ENCODE data around the gene CNTNAP2.

- no peak for TF ChIP-seq POLR2AphosphoS5 (IDR thresholded peaks at IDR 0.05; ENCODE audit: low read depth, low read length)
- no peak for TF ChIP-seq CTCF (IDR thresholded peaks at IDR 0.05)
- no peak for TF ChIP-seq REST (IDR thresholded peaks at IDR 0.05; ENCODE audit: insufficient read depth in 1 of 2, low read depth in 2 of 2, low read length in 1 of 2)
- TF ChIP-seq SIN3A (IDR thresholded peaks at IDR 0.05; ENCODE audit: borderline replicate concordance, insufficient read depth, low read depth, low read length): no peak
These were observed 975 bp downstream of the CNTNAP2 start for GRCh38 chr7:146117576-146117975.
